GM12873 (cell line): ENCODE measurements around the gene ZNF10.

ENCODE experiments used
- CTCF ChIP-seq: IDR thresholded peaks from 2 replicates; pipeline ENCODE4 v1.5.1; 2012; ENCODE audit warnings: low read depth, mild to moderate bottlenecking, moderate library complexity, low read length, control low read depth; ENCODE audit not compliant: insufficient read depth; ENCODE audit errors: missing control alignments

ZNF10 gene

GRCh38 chr12:133165776-133166175, 35.3 kb downstream of the ZNF10 start:
- TF ChIP-seq CTCF: no peak

GRCh38 chr12:133172491-133172890, 42.1 kb downstream of the ZNF10 start:
- TF ChIP-seq CTCF: no peak

GRCh38 chr12:133174901-133175300, 44.5 kb downstream of the ZNF10 start:
- TF ChIP-seq CTCF: no peak

- no peak for TF ChIP-seq CTCF
Measured at GRCh38 chr12:133180669-133181068, 50.2 kb downstream of the ZNF10 start.

GRCh38 chr12:133181238-133181959, 51.0 kb downstream of the ZNF10 start, which contains the start of gene ZNF268:
ZNF268 (plus strand) TSS chr12:133181495; CDS start chr12:133181998, 503 bp downstream.
- peak; percentile 89 for TF ChIP-seq CTCF

GRCh38 chr12:133190176-133190575, 59.7 kb downstream of the ZNF10 start:
- TF ChIP-seq CTCF: no peak

- no peak for TF ChIP-seq CTCF
Measured at GRCh38 chr12:133192847-133193246, 62.4 kb downstream of the ZNF10 start.

GRCh38 chr12:133201888-133202287, 71.5 kb downstream of the ZNF10 start:
- TF ChIP-seq CTCF: no peak
